ENCODE results near the gene USE1.

USE1 gene

DNA sequence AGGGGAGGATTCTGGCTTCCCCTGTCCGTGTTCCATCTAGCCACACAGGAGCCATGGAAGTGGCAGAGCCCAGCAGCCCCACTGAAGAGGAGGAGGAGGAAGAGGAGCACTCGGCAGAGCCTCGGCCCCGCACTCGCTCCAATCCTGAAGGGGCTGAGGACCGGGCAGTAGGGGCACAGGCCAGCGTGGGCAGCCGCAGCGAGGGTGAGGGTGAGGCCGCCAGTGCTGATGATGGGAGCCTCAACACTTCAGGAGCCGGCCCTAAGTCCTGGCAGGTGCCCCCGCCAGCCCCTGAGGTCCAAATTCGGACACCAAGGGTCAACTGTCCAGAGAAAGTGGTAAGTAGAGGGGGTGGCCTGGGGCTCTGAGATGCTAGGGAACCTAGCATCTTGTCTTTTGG lies 53.6 kb downstream of the USE1 start:
- no peak for DNase-seq (ENCODE audit: low spot score)
- TF ChIP-seq, protein P1, sequence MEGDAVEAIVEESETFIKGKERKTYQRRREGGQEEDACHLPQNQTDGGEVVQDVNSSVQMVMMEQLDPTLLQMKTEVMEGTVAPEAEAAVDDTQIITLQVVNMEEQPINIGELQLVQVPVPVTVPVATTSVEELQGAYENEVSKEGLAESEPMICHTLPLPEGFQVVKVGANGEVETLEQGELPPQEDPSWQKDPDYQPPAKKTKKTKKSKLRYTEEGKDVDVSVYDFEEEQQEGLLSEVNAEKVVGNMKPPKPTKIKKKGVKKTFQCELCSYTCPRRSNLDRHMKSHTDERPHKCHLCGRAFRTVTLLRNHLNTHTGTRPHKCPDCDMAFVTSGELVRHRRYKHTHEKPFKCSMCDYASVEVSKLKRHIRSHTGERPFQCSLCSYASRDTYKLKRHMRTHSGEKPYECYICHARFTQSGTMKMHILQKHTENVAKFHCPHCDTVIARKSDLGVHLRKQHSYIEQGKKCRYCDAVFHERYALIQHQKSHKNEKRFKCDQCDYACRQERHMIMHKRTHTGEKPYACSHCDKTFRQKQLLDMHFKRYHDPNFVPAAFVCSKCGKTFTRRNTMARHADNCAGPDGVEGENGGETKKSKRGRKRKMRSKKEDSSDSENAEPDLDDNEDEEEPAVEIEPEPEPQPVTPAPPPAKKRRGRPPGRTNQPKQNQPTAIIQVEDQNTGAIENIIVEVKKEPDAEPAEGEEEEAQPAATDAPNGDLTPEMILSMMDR (IDR thresholded peaks at IDR 0.05), result no peak
- no peak overlapping the region for H3K27ac ChIP-seq
- H3K4me3 ChIP-seq, result no peak overlapping the region

Measured in coronary artery (tissue), 2 donors.